SK-N-DZ (cell line): ENCODE measurements around the gene ZNF213.
"Not testable (repeated sequence)": the region's sequence is repeated elsewhere in the genome, so short reads cannot be mapped to it uniquely, and the experiment has no call there.

Experiments used
- DNase-seq: peaks from one replicate; pipeline ENCODE4 v3.0.0-alpha.2; 2015; ENCODE audit warnings: low spot score

Gene ZNF213

GRCh38 chr16:3148256-3149192 is 13.7 kb downstream of the ZNF213 start:
- no peak for DNase-seq

DNA sequence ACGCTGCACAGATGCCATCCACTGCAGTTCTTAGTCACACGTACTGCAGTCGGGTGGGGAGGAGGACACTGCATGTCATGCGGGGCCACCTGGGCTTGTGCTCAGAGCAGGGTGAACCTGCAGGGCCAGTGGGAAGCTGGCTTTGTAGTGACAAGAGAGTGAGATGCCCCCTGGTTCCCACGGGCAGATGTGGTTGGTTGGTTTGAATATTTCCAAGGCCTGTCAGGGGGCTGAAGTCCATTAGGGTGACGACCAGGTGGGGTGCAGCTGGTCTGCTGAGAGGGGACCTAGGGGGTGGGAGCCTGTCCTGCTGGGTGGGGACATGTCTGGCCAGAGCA is 14.3 kb downstream of the ZNF213 start:
- DNase-seq = no peak

GRCh38 chr16:3149630-3150345 is 15.0 kb downstream of the ZNF213 start:
- DNase-seq = peak; percentile 70

- DNase-seq = peak; percentile 97
Observed at GRCh38 chr16:3150346-3151218, 15.8 kb downstream of the ZNF213 start.

- no peak for DNase-seq
Observed at GRCh38 chr16:3152027-3152276, 17.1 kb downstream of the ZNF213 start.

GRCh38 chr16:3152277-3152990 is 17.6 kb downstream of the ZNF213 start:
- DNase-seq = peak; percentile 93

DNA sequence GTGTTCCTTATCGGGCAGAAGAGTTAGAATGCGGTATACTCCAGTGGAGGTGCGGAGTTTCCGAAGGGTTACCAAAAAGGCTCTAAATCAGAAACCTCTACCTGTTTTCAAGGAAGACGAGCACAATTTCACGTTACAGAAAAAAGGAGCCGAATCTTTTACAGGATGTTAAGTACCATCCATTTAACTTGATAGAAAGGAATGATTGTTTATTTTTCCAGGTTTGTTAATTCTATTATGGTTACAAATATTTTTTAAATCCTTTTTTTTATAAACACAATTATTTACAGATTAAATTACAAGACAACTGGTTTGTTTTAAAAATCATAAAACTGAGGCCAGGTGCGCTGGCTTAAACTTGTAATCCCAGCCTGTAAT is 18.2 kb downstream of the ZNF213 start:
- no peak for DNase-seq

DNA sequence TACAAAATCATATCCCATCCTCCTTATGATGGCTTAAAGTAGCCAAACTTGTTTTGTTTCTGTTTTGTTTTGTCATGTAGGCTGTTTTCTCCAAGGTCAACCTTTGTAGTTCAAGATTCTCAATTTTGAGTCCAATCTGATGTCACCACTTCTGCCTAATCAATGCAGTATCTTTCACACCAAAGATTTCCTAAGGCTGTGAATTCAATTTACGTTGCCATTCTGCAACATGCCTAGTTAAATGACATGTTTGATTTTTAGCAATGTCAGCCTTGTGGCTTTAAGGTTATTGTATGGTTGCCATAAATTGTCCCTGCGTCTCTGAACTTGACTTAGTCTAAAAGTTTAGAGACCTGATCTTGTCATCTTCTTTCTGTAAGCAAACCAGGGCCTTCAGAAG is 20.4 kb downstream of the ZNF213 start:
- DNase-seq = no peak

DNA sequence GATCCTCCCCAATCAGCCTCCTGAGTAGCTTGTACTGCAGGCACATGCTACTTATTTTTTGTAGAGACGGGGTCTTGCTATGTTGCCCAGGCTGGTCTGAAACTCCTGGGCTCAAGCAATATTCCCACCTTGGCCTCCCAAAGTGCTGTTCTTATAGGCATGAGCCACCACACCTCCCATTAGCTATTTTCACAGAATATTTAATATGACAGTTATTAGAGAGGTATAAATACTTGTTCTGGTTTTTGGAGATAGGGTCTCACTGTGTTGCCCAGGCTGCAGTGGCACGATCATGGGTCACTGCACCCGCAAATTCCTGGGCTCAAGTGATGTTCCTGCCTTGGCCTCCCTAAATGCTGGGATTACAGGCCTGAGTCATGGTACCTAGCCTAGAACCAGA is 21.1 kb downstream of the ZNF213 start:
- no peak for DNase-seq

- DNase-seq = peak; percentile 73
Observed at GRCh38 chr16:3157229-3158025, 22.6 kb downstream of the ZNF213 start.

DNA sequence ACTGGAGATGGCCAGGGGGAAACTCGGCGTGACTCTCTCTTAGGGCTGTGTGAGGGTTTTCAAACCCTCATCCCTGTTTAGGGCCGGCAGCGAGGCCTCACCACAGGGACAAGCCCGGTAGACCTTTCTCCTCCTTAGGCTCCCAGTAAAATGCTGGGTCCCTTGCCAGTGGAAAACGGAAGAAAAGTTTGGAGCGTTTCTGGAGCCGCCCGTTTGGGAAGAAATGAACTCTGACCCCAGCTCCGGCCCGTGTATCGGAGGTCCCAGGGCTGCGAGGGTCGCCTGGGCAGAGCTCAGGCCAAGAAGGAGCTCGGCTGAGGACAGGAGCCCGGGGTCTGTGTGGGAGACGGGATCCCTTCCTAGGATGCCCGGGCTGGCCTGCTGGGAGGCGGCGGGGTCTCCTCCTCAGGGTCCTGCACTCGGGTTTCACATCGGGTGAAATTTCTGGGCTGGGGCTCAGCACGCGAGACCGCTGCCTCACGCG is 23.2 kb downstream of the ZNF213 start:
- DNase-seq = peak; percentile 40

GRCh38 chr16:3158510-3159314 is 23.9 kb downstream of the ZNF213 start:
- DNase-seq = peak; percentile 69

GRCh38 chr16:3161235-3162018 is 26.6 kb downstream of the ZNF213 start:
- no peak for DNase-seq

GRCh38 chr16:3164121-3164991 is 29.5 kb downstream of the ZNF213 start:
- DNase-seq = no peak

DNA sequence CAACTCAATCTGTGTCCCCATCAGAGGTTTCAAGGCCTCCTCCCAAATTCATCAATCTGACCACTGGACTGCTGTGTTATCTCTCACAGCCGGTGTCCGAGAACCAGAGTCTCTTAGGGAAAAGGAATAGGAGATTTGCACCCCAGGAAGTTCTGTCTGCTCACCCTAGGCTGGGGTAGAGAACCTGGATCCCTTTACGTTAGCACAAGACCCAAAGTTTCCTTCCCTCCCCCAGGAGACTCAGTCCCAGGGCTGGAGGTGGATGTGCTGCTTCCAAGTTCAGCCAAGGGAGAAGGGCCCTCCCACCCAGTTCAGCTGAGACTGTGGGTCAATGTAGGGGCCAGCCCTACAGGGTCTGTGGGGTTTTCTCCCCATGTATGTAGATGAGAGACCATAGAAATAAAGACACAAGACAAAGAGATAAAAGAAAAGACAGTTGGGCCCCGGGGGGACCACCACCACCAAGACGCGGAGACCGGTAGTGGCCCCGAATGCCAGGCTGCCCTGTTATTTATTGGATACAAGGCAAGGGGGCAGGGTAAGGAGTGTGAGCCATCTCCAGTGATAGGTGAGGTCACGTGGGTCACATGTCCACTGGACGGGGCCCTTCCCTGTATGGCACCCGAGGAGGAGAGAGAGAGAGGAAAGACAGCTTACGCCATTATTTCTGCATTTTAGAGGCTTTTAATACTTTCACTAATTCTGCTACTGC is 30.4 kb downstream of the ZNF213 start:
- no peak for DNase-seq

GRCh38 chr16:3166505-3166886 is 31.7 kb downstream of the ZNF213 start:
- DNase-seq = no peak

DNA sequence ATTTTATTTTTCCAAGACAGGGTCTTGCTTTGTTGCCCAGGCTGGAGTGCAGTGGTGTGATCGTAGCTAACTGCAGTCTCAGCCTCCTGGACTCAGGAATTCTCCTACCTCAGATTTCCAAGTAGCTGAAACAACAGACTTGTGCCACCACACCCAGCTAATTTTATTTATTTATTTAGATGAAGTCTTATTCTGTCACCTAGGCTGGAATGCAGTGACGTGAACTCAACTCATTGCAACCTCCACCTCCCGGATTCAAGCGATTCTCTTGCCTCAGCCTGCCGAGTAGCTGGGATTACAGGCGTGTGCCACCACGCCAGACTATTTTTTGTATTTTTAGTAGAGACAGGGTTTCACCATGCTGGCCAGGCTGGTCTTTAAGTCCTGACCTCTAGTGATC is 33.9 kb downstream of the ZNF213 start:
- DNase-seq = not testable (repeated sequence)
